Kidney epithelial cell (primary cell): ENCODE measurements around the gene BMERB1. TPM values are rescaled to one million over a fixed set of nuclear protein-coding genes. Genes with fewer than 3 reads are reported as not detected.
"Not testable (repeated sequence)": the region's sequence is repeated elsewhere in the genome, so short reads cannot be mapped to it uniquely, and the experiment has no call there.

Source experiments
- DNase-seq: peaks from one replicate; pipeline ENCODE4 v3.0.0-alpha.2; 2010; ENCODE audit warnings: low read depth
- H3K27me3 ChIP-seq: 2 replicates; pipeline ENCODE4 v1.6.0; 2011; ENCODE audit warnings: low read length; ENCODE audit not compliant: control insufficient read depth, insufficient read depth
- H3K36me3 ChIP-seq: 2 replicates; pipeline ENCODE4 v1.5.1; 2011; ENCODE audit warnings: low read length; ENCODE audit not compliant: control insufficient read depth, insufficient read depth
- H3K4me3 ChIP-seq: 2 replicates; pipeline ENCODE4 v1.5.1; 2011; ENCODE audit warnings: low read depth, mild to moderate bottlenecking, control low read depth, low read length
- total RNA-seq: library from RNA; depleted of rRNA; stranded (reverse); fragments of >200 nt; gene quantifications from 2 replicates; pipeline ENCODE4 v1.2.3, GENCODE V29; 2015
- TF ChIP-seq, protein P1 (sequence below): IDR thresholded peaks from 2 replicates; pipeline ENCODE4 v1.5.1; 2011; ENCODE audit warnings: mild to moderate bottlenecking, moderate library complexity, low read length, control low read depth, inconsistent platforms; ENCODE audit not compliant: insufficient read depth, poor library complexity, severe bottlenecking

Gene BMERB1
- total RNA-seq, 1 donor from 2014 or later, result 29.3 TPM

DNA sequence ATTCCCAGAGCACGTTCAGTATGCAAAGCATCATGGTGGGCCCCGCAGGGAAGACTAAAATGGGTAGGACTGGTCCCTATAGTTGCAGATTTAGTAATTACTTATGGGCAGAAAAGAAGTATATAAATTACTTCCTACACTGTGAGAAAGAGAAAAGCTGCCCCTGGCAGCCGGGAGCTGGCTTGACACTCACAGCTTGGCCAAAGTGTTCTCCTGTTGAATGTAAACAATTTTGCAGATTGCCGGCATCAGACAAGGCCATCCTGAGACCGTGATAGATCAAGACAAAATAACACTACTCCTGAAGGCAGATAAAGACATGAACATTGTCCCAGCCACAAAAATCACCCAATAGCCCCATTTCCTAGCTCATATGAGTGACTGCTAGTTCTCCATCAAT is 110.0 kb downstream of the BMERB1 start:
- no peak for DNase-seq
- H3K4me3 ChIP-seq, result no peak overlapping the region
- H3K27me3 ChIP-seq, result no peaks in the 10 kb centered on the region
- TF ChIP-seq, protein P1, sequence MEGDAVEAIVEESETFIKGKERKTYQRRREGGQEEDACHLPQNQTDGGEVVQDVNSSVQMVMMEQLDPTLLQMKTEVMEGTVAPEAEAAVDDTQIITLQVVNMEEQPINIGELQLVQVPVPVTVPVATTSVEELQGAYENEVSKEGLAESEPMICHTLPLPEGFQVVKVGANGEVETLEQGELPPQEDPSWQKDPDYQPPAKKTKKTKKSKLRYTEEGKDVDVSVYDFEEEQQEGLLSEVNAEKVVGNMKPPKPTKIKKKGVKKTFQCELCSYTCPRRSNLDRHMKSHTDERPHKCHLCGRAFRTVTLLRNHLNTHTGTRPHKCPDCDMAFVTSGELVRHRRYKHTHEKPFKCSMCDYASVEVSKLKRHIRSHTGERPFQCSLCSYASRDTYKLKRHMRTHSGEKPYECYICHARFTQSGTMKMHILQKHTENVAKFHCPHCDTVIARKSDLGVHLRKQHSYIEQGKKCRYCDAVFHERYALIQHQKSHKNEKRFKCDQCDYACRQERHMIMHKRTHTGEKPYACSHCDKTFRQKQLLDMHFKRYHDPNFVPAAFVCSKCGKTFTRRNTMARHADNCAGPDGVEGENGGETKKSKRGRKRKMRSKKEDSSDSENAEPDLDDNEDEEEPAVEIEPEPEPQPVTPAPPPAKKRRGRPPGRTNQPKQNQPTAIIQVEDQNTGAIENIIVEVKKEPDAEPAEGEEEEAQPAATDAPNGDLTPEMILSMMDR, result no peak
- H3K36me3 ChIP-seq, result peaks cover 2% of the 10 kb centered on the region

DNA sequence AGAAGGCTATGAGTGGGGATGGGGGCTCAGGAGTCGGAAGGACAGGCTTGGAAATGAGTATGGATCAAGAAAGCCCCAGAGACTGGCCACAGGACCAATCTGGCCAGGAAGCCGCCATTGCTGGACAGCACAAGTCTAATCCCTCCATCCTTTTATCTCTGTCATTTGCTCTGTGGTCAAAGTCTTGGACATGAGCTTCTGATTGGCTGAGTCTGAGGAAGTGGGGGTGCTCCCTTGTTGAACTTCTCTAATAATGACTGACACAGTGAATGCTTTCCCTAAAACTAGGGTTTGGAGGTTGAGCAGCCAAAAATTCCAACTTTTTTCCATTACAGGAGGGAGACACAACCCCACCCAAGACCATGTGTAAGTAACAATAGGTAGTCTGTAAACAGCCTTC is 111.2 kb downstream of the BMERB1 start:
- peaks cover 2% of the 10 kb centered on the region for H3K36me3 ChIP-seq
- no peak for DNase-seq
- no peaks in the 10 kb centered on the region for H3K27me3 ChIP-seq
- TF ChIP-seq, protein P1, result no peak
- H3K4me3 ChIP-seq, result no peak overlapping the region

DNA sequence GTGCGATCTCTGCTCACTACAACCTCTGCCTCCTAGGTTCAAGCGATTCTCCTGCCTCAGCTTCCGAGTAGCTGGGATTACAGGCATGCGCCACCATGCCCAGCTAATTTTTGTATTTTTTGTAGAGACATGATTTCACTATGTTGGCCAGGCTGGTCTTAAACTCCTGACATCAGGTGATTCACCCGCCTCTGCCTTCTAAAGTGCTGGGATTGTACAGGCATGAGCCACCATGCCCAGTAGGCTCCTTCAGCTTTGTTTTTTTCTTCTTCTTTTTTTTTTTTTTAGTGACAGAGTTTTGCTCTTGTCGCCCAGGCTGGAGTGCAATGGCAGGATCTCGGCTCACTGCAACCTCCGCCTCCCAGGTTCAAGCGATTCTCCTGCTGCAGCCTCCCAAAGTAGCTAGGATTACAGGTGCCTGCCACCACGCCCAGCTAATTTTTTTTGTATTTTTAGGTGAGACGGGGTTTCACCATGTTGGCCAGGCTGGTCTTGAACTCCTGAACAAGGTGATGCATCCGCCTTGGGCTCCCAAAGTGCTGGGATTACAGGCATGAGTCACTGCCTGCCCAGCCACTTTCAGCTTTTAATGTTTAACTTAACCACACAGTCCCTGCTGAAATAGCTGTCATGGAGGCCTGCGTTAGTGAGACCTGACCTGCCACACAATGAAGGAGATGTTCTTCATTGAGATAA is 112.8 kb downstream of the BMERB1 start:
- H3K27me3 ChIP-seq, H3K4me3 ChIP-seq, DNase-seq, H3K36me3 ChIP-seq: not testable (repeated sequence)

DNA sequence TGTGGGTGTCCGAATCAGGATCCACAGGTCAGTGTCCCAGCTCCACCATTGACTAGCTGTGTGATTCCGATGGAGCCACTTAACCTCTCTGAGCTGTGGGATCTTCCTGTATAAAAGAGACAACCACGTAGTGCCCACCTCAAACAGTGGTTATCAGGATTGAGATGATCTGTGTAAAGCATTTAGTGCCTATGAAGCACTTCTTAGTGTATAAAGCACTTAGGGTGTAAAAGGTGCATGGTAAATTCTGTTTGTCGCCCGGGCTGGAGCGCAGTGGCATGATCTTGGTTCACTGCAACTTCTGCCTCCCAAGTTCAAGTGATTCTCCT is 113.3 kb downstream of the BMERB1 start:
- TF ChIP-seq, protein P1, result no peak
- Histone ChIP-seq H3K4me3 (no peak overlapping the region), H3K36me3 (peaks cover 2% of the 10 kb centered on the region), H3K27me3 (no peaks in the 10 kb centered on the region)
- no peak for DNase-seq

DNA sequence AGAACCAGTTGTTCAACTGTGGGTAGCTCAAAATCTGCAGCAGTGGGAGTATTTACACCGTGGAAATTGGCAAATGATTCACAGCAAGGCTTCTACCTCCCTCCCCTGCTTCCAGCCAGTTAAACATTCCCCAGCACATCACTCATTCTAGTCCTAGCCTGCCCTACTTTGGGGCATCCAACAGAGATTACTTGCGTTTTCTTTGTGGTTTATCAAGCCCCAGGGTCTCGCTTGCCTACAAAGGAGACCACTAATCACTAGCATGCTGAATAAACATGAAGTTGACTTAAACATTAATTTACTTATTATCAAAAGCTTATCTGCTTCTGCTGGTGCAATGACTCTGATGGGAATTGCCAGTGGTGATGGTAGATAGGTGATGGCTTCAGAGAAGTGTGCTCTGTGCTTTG is 114.1 kb downstream of the BMERB1 start:
- H3K27me3 ChIP-seq, result no peaks in the 10 kb centered on the region
- H3K36me3 ChIP-seq, result peaks cover 2% of the 10 kb centered on the region
- no peak for DNase-seq
- TF ChIP-seq, protein P1, result no peak
- H3K4me3 ChIP-seq, result no peak overlapping the region

DNA sequence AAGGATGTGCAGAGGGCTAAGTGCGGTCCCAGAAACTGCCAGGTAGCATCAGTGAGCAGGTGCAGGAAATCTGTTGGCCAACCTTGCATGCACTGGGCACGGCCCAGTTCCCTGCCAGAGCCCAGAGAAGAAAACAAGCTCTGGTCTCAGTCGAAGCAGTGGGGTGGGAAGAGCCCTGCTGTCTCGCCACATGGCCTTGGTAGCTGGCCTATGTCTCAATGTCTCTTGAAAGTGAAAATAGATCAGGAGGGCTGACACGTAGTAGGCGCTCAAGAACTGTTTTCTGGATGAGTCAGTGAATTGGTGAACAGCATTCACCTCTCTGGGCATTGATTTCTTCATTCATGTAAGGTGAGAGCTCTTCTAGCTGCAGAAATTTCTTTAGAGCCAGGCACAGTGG is 118.1 kb downstream of the BMERB1 start:
- TF ChIP-seq, protein P1, result no peak
- H3K4me3 ChIP-seq, result no peak overlapping the region
- peaks cover 2% of the 10 kb centered on the region for H3K36me3 ChIP-seq
- H3K27me3 ChIP-seq, result no peaks in the 10 kb centered on the region
- no peak for DNase-seq
